ENCODE data around the gene GALNT11. TPM values are rescaled to one million over a fixed set of nuclear protein-coding genes. Genes with fewer than 3 reads are reported as not detected.

The GALNT11 gene
- total RNA-seq, 1 donor: 42.7 TPM

DNA sequence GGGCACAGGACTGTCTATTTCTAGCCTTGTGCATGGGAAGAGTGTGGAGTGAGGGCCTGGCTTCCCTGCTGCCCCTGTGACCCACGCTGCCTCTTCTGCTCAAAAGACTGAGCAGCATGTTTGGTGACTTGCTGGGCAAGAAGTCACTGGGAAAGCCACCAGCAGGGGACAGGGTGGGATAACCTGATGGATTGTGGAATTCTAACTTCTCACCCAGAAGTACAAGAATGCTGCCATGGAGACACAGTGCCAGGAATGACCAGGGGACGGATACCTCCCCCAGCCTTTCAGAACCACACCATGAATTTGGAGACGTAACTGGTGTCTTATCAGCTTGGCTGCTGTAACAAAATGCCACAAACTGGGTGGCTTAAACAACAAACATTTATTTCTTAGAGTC lies 40.9 kb upstream of the GALNT11 start:
- TF ChIP-seq, protein P1, sequence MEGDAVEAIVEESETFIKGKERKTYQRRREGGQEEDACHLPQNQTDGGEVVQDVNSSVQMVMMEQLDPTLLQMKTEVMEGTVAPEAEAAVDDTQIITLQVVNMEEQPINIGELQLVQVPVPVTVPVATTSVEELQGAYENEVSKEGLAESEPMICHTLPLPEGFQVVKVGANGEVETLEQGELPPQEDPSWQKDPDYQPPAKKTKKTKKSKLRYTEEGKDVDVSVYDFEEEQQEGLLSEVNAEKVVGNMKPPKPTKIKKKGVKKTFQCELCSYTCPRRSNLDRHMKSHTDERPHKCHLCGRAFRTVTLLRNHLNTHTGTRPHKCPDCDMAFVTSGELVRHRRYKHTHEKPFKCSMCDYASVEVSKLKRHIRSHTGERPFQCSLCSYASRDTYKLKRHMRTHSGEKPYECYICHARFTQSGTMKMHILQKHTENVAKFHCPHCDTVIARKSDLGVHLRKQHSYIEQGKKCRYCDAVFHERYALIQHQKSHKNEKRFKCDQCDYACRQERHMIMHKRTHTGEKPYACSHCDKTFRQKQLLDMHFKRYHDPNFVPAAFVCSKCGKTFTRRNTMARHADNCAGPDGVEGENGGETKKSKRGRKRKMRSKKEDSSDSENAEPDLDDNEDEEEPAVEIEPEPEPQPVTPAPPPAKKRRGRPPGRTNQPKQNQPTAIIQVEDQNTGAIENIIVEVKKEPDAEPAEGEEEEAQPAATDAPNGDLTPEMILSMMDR (IDR thresholded peaks at IDR 0.05; ENCODE audit: extremely low read depth, low read depth, low read length): no peak
- Histone ChIP-seq H3K36me3 (ENCODE audit: insufficient read depth, low read length) (no peaks in the 10 kb centered on the region), H3K4me2 (ENCODE audit: insufficient read depth, low read length) (no peak overlapping the region), H3K4me3 (ENCODE audit: insufficient read depth, low read length) (no peak overlapping the region), H3K79me2 (ENCODE audit: insufficient read depth, low read length) (no peaks in the 10 kb centered on the region), H4K20me1 (ENCODE audit: insufficient read depth, low read length) (no peaks in the 10 kb centered on the region), H2AFZ (ENCODE audit: low read length) (no peak overlapping the region), H3K4me1 (ENCODE audit: insufficient read depth, low read length) (no peaks in the 10 kb centered on the region), H3K27ac (ENCODE audit: low read depth, low read length) (no peak overlapping the region), H3K9me3 (ENCODE audit: low read depth, low read length) (no peaks in the 10 kb centered on the region), H3K27me3 (ENCODE audit: insufficient read depth, low read length) (no peaks in the 10 kb centered on the region)
- no peak for DNase-seq (ENCODE audit: insufficient read length, low spot score, missing footprints)

DNA sequence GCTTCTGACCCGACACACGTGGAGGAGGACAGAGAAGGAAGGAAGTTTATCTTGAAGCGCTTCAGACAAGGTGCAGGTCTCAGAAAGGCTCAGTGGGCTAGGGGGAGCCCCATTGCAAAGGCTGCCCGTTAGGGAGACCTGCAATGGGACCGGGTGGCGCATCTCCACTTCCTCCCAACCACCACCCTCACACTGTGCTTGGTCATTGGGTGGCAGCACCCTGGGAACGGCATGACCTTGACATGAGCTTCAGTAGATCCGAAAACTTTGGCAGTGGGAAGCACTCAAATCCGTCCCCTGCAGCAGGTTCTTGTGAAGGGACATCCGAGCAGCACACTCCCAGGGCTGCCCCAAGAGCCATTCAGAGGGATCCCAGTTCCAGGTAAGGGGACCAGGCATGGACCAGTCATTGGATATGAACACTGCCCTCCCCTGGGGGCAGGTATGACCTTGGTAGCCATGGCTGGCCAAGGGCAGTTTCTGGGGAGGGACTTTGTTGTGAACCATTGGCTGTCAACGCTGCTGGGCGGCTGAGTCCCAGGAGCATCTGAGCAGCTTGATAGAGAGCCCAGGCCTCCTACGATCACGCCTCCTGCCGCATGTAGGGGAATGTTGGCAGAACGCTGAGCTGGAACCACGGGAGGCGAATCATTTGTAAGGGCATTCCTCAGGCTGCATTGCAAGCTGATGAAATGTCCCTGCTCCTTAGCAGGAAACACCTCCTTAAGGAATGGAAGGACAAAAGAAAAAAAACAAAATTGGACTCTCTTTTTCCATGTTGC lies 37.5 kb upstream of the GALNT11 start:
- Histone ChIP-seq H4K20me1 (ENCODE audit: insufficient read depth, low read length) (no peaks in the 10 kb centered on the region), H2AFZ (ENCODE audit: low read length) (no peak overlapping the region)
- DNase-seq (ENCODE audit: insufficient read length, low spot score, missing footprints): peak; percentile 83

DNA sequence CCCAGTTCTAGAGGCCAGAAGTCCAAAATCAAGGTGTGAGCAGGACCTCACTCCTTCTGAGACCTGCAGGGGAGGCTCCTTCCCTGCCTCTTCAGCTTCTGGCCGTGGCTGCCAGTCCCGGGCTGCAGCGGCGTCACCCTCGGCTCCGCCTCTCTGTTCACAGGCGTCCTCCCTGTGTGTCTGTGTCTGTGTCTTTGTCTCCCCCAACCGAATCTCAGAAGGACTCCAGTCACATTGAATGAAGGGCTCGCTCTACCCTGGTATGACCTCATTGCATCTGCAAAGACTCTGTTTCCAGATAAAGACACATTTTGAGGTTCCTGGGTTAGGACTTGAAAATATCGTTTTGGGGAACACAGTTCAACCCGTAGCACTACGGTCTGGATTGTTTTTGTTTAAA lies 33.1 kb upstream of the GALNT11 start:
- Histone ChIP-seq H3K4me3 (ENCODE audit: insufficient read depth, low read length) (no peak overlapping the region), H4K20me1 (ENCODE audit: insufficient read depth, low read length) (no peaks in the 10 kb centered on the region), H3K4me2 (ENCODE audit: insufficient read depth, low read length) (peak overlapping the region; percentile 61), H3K27ac (ENCODE audit: low read depth, low read length) (no peak overlapping the region), H3K27me3 (ENCODE audit: insufficient read depth, low read length) (peaks cover 2% of the 10 kb centered on the region), H3K36me3 (ENCODE audit: insufficient read depth, low read length) (no peaks in the 10 kb centered on the region), H2AFZ (ENCODE audit: low read length) (peak overlapping the region; percentile 70), H3K79me2 (ENCODE audit: insufficient read depth, low read length) (no peaks in the 10 kb centered on the region), H3K4me1 (ENCODE audit: insufficient read depth, low read length) (no peaks in the 10 kb centered on the region), H3K9me3 (ENCODE audit: low read depth, low read length) (no peaks in the 10 kb centered on the region)
- DNase-seq (ENCODE audit: insufficient read length, low spot score, missing footprints): no peak
- TF ChIP-seq, protein P1 (IDR thresholded peaks at IDR 0.05; ENCODE audit: extremely low read depth, low read depth, low read length): peak; percentile 7

More for the DNA sequence above, 37.5 kb upstream of the GALNT11 start:
- TF ChIP-seq, protein P1 (IDR thresholded peaks at IDR 0.05; ENCODE audit: extremely low read depth, low read depth, low read length): no peak
- Histone ChIP-seq H3K9me3 (ENCODE audit: low read depth, low read length) (no peaks in the 10 kb centered on the region), H3K4me1 (ENCODE audit: insufficient read depth, low read length) (no peaks in the 10 kb centered on the region), H3K79me2 (ENCODE audit: insufficient read depth, low read length) (no peaks in the 10 kb centered on the region), H3K27me3 (ENCODE audit: insufficient read depth, low read length) (no peaks in the 10 kb centered on the region), H3K4me2 (ENCODE audit: insufficient read depth, low read length) (no peak overlapping the region), H3K4me3 (ENCODE audit: insufficient read depth, low read length) (no peak overlapping the region), H3K27ac (ENCODE audit: low read depth, low read length) (no peak overlapping the region), H3K36me3 (ENCODE audit: insufficient read depth, low read length) (no peaks in the 10 kb centered on the region)

DNA sequence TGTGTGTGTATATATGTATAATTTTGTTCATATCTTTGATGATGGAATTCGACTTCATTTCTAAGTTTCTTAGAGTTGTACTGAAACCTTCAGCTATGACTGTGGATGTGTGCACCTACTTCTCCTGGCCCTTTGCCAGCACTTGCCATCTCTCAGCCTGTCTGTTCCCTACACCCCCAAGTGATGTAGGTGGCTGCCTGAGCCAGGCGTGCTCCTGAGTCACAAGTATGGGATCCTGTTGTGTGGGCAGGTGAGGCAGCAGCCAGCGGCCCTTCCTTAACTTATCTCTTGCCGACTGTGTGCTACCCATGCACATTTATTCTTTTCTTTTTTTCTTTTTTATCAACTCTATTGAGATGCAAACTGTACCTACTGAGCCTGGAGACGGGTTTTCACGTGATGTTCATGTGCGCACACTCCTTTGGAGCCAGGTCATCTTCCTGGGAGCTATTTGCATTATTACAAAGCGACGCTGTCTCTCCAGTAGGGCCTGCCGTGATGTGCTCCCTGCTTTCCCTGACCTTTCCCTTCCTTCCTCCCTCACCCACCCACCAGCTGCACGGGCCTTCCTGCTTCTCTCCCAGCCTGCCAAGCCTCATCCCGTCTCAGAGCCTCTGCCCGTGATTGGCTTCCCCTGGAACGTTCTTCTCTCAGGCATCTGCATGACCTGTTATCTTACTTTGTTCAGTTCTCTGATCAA lies 31.3 kb upstream of the GALNT11 start:
- TF ChIP-seq, protein P1 (IDR thresholded peaks at IDR 0.05; ENCODE audit: extremely low read depth, low read depth, low read length): no peak
- Histone ChIP-seq H4K20me1 (ENCODE audit: insufficient read depth, low read length) (no peaks in the 10 kb centered on the region), H3K36me3 (ENCODE audit: insufficient read depth, low read length) (no peaks in the 10 kb centered on the region), H3K27ac (ENCODE audit: low read depth, low read length) (no peak overlapping the region), H3K4me3 (ENCODE audit: insufficient read depth, low read length) (no peak overlapping the region), H3K9me3 (ENCODE audit: low read depth, low read length) (no peaks in the 10 kb centered on the region), H3K4me2 (ENCODE audit: insufficient read depth, low read length) (no peak overlapping the region), H3K27me3 (ENCODE audit: insufficient read depth, low read length) (peaks cover 2% of the 10 kb centered on the region), H3K79me2 (ENCODE audit: insufficient read depth, low read length) (no peaks in the 10 kb centered on the region), H3K4me1 (ENCODE audit: insufficient read depth, low read length) (no peaks in the 10 kb centered on the region), H2AFZ (ENCODE audit: low read length) (no peak overlapping the region)
- DNase-seq (ENCODE audit: insufficient read length, low spot score, missing footprints): no peak
